HT1080 (cell line): ENCODE data around the gene NCBP2L. TPM values are rescaled to one million over a fixed set of nuclear protein-coding genes. Genes with fewer than 3 reads are reported as not detected.
A peak's percentile ranks its signal among the peaks of the same experiment; 100 is the strongest.
"Not testable (repeated sequence)": the region's sequence is repeated elsewhere in the genome, so short reads cannot be mapped to it uniquely, and the experiment has no call there.

Source experiments
- DNase-seq: peaks from one replicate; pipeline ENCODE4 v3.0.0-alpha.2; 2015; ENCODE audit warnings: low read depth
- total RNA-seq: library from RNA; depleted of rRNA; stranded (reverse); fragments of >200 nt; shearing (Covaris generic); gene quantifications from 2 replicates; pipeline ENCODE4 v1.2.3, GENCODE V29; 2014

Gene NCBP2L
- total RNA-seq, 1 experiment from 2014 or later, result not detected

DNA sequence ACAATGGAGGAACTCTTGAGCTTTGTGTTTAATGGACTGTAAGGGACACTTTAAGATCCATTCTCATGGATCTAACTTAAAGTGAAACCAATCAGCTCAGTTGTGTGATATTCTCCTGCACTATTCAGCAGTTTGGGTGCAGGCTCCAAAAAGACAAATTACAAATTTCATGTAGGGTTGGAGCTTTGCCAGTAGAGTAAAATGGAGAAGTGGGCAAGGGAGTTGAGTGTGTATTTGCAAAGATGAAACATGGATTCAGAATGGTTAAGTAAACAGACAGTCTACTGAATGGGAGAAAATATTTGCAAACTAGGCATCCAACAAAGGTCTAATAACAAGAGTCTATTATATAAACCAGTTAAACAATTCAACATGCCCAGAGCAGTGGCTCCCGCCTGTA lies 26.9 kb downstream of the NCBP2L start:
- DNase-seq, result no peak

DNA sequence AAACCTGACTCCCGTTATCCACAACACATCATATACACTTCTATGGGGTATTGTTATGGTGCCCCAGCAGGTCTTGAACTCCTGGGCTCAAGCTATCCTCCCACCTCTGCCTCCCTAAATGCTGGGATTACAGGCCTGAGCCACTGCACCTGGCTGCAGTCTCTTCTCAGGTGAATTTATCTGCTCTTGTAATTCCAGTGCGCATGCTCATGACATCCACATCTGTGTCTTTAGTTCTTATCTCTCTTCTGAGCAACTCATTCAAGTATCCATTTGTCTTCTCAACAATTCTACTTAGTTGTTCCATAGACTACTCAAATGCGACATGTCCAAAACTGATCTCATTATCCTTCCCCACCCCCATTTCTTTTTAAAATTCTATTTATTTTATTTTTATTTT lies 27.6 kb downstream of the NCBP2L start:
- no peak for DNase-seq

DNA sequence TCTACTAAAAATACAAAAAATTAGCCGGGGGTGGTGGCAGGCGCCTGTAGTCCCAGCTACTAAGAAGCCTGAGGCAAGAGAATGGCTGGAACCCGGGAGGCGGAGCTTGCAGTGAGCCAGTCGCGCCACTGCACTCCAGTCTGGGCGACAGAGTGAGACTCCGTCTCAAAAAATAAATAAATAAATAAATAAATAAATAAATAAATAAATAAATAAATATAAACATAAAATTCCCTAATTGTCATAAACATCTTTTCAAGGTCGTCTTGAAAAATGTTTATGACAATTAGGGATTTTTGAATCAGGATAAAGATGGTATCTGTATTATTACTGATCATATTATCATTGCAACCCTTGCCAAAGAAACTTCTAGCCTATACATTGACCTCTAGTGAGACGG lies 32.5 kb downstream of the NCBP2L start:
- DNase-seq, result not testable (repeated sequence)

DNA sequence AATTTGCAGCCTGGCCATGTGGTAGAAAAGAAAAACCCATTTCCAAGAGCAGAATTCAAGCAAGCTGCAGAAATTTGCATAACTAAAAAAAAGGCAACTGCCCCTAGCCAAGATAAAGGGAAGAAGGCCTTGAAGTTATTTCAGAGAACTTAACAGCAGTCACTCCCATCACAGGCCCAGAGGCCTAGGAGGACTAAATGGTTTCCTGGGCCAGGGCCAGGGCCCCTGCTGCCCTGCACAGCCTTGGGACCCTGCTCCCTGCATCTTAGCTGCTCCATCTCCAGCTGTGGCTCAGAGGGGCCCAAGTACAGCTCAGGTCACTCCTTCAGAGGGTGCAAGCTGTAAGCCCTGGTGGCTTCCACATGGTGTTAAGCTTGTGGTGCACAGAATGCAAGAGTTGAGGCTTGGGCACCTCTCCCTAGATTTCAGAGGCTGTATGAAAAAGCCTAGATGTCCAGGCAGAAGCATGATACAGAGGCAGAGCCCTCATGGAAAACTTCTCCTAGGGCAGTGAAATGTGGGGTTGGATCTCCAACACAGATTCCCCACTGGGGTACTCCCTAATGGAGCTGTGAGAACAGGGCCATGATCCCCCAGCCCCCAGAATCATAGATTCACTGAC lies 41.5 kb downstream of the NCBP2L start:
- no peak for DNase-seq

DNA sequence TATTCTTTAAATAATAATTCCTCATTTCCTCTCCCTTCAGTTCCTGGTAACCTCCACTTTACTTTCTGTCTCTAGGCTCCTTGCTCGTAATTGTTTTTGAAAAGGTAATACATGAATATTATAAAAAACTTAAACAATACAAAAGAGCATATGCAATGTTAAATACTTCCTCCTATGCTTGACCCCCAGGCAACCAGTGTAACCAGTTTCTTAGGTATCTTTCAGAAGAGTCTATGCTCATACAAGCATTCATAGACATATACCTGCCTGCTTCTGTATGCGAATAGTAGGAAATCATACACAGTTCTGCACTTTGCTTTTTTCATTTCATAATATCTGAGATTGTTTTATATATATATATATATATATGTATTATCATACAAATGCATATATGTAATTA lies 45.5 kb downstream of the NCBP2L start:
- DNase-seq, result no peak

DNA sequence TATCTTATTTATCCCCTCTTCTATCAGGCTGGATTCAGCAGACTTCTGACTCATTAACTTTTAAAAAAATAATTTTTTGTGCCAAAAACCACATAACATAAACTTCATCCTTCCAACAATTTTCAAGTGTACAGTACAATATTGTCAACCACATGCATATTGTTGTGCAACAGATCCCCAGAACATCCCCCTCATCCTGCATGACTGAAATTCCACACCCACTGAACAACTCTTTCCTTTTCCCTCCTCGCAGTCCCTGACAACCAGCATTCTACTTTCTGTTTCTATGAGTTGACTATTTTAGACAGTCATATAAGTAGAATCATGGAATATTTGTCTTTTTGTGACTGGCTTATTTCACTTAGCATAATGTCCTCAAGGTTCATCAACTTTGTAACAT lies 45.9 kb downstream of the NCBP2L start:
- DNase-seq, result peak; percentile 44

DNA sequence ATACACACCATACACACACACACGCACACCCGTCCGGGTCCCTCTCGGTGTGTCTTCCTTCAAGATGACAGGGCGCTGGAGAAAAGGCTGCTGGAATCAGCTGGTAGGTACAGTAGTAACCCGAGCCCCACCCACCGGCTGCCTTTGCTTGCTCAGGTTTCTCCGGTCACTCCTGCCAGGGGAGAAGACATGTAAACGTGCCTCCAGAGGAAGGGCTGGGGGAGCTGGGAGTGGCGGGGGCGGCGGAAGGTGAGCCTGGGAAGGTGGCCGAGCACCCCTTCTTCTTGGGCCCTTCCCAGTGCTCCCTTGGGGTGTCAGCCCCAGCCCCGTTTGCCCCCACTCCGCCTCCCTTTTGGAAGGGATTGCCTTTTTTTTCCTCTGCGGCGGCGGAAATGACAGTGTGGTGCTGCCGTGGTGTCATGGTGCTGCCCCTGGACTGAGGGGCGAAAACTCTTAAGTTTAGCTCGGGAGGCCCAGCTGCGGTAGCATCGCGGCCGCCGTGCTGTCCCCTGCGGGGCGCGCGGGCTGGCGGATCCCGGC lies 48.2 kb downstream of the NCBP2L start, which contains the start of gene MID2:
MID2 (plus strand) TSS at position 169 of the 540 bp plus-strand sequence. CDS start 561 bp downstream, outside the sequence.
- DNase-seq, result peak; percentile 34

DNA sequence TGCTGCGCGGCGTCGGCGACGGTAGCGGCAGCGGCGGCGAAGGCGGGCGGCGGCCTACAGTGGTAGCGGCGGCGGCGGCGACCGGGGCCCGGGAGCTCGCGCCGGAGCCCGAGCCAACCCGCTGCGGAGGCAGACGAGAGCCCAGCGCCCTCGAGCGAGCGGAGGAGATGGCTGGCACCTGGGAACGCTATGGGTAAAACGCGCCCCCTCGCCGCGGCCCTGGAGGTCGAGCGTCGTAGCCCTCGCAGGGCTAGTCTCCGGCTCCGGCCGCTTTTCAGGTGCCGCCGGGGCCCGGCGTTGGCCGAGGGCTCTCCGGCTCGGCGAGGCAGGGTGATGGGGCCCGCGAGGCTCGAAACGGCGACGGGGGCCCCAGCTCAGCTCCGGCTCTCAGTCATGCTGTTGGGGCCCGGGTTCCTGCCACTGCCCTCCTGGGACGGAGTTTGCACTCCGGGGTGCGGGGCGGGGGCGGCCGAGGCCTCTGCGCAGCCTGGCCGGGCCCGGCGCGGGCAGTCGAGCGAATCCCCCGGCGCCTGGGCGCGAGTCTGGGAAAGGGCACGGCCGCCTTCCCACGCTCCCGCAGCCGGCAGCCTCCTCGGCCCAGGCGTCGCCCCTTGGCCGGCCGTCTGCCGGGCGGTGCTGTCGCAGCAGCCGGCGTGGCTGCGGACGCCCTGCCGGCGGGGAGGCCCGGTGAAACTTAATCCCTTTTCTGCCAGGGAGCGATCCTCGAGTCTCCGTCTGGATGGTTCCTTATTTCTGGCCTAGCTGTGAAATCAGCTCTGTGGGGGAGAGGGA lies 48.9 kb downstream of the NCBP2L start:
- DNase-seq, result peak; percentile 18

DNA sequence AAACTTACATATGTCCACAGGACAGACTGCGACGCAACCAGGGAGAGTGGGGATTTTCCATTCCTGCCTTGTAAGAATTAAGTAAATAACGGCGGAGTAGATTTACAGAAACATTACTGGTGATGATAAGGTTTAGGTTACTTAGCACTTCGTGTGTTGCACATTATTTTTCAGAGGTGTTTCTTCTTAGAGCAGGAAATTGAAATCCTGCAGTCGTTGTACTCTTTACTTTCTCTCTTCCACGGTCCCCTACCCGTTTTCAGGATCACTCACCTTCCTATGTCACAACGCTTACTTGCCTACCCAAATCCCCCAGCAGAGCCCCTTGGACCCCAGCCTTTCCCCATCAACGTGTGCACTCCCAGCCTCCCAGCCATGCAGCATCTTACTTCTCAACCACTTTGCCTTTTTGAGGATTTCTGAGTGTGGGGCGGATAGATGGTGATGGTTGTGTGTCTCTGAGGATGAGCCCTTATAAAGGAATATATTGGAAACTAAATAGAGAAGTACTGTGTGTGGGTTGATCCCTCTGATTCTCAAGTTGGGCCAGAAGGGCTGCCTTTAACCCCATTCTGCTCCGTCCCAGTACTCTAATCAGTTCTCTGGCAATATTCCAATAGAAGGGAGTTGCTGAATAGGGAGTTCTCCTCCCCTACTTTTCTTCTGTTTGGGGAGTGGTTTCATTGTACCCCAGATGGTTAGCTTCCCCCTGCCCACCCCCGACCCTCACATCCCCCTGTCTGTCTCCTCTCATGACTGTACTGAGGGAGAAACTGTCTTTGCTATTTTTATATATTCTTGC lies 49.7 kb downstream of the NCBP2L start:
- no peak for DNase-seq

DNA sequence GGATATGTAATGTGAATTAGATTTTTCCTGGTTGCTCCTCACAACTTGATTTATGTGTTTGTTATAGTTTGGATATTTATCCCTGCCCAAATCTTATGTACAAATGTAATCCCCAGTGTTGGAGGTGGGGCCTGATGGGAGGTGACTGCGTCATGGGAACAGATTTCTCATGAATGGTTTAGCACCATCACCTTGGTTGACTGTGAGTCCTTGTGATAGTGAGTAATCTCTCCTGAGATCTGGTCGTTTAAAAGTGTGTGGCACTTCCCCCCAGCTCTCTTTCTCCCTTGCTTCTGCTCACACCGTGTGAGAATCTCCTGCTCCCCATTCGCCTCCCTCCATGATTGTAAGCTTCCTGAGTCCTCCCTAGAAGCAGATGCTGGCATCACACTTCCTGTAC lies 50.3 kb downstream of the NCBP2L start:
- DNase-seq, result no peak

DNA sequence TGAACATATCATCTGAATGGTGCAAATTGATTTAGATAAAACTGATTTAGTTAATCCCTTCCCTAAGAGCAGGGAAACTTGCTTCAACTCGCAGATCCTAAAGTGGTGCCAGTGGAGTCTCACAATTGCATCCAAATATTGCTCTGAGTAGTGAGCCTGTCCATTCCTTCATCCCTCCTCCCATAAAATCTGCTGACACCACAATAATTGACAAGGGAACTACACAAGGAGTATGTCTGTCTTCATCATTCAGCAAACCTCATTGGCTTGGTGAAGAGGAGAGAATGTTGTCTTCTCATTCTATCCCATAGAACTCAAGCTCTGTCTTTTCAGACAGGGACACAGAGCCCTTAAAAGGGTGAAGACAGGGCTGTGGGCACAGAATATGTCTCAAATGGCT lies 52.3 kb downstream of the NCBP2L start:
- DNase-seq, result no peak

DNA sequence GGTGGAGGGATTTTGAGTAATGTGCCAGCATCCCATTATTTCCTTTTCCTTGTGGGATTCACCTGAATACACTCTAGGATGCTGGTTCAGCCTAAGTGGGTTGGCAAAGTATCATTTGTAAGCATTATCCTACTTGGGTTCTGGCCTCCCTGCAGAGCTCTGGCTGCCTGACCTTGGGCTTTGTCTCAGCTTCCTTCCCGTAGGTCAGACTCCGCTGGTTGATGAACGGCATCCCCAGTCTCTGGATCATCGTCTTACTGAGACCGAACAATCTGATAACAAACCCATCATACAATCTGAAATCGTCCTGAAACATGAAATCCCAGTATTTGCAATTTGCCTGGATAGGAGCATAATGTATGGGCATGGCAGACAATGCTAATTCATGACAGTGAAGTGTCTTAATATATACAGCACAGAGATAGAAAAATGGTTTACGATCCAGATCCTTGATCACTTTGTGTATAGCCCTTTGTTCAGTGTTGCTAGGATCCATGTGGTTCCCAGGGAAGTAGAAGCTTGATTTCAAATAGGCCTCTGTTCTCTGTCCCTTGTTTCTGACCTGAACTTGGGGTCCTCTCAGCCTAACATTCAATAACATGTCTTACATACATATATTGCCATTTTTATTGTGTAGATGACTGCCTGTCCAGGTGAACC lies 53.7 kb downstream of the NCBP2L start:
- DNase-seq, result no peak

DNA sequence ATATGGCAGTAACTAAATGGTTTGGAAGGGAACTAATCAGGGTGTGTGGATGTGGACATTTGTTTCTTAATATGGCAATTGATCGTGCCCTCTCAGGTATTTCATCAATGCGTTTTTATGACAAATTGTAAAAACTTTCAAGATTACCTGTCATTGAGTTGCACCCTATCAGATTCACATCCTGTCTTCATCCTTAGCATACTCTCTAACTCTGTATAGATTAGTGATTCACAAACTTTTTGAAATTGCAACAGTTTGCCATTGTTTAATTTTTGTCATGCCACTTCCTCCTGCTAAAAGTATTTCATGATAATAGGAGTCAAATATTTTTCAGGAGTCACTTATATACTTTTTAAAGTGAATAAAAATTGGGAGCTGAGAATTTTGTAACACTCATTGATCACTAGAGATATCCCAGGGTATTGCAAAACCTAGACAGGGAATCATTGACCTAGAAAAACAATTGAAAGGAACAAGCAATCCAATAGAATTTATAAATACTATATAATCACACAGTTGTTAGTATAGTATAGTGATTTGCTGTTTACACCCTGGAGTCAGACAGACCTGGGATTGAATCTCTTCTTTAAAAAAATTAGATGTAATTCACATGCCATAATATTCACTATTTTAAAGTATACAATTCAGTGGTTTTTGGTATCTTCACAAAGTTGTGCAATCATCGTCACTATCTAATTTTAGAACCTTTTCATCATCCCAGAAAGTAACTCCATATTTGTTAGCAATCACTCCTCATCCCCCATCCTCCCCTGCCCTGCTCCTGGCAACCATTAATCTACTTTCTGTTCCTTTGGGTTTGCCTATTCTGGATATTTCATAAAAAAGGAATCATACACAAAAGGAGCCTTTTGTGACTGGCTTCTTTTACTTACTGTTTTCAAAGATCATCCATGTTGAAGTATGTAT lies 57.0 kb downstream of the NCBP2L start:
- no peak for DNase-seq

DNA sequence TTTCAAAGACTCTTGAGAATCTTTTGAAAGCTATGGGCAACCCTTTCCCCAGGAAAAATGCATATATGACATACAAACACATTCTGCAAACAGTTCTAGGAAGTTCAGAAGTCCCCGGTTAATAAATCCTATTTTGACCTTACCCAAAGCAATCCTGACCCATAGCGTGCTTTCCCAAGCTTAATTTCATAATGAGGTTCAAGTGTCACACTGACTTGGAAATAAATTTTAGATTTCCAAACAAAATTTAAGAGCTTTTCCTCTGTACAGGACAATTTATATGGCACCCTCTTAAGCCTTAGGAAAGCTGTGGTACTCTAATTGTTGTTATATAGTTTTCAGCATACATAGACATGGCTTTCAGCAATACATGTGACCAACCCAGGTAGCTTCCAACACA lies 59.4 kb downstream of the NCBP2L start:
- no peak for DNase-seq

DNA sequence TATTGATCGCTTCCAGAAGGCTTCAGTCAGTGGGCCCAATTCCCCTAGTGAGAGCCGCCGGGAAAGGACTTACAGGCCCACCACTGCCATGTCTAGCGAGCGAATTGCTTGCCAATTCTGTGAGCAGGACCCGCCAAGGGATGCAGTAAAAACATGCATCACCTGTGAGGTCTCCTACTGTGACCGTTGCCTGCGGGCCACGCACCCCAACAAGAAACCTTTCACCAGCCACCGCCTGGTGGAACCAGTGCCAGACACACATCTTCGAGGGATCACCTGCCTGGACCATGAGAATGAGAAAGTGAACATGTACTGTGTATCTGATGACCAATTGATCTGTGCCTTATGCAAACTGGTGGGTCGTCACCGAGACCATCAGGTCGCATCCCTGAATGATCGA lies 63.4 kb downstream of the NCBP2L start:
- no peak for DNase-seq

DNA sequence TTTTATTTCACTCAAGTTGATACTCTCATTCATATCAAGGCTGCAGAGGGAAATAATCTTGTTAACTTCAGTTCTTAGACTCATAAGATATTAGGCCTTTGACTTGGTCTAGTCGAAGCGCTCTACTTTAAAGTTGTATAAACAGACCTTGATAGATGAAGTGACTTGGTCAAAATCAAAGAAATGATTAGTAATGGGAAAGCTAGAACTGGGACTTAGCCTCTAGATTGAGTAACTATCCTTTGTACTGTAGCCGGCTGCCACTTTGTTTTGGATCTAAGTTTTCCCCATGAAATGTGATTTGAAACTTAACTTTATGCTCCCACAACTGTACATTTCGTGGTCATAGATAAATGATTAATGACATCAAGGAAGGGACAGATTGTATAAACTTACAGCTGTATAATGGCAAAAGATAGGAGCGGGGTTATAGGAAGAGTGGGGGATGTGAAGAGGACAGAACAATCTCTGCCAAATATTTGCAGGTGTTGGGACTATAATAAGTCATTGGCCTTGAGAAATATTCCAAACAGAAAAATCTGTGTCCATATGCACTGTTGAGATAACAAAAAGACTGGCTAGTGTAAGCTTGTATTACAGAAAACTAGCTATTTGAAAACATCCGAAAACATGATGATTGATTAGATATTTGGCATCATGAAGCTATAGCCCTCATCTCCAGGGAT lies 65.3 kb downstream of the NCBP2L start:
- no peak for DNase-seq
